H9 (cell line): ENCODE measurements around the gene MYDGF. TPM values are rescaled to one million over a fixed set of nuclear protein-coding genes. Genes with fewer than 3 reads are reported as not detected.

Experiments
- DNase-seq: peaks from one replicate; pipeline ENCODE4 v3.0.0-alpha.2; 2017
- H2AFZ ChIP-seq: one replicate; pipeline ENCODE4 v1.6.1; 2013; ENCODE audit warnings: mild to moderate bottlenecking, low read length, control low read depth, moderate library complexity
- H2AK5ac ChIP-seq: 2 replicates; pipeline ENCODE4 v1.6.1; 2013; ENCODE audit warnings: low read length, control low read depth, mixed read lengths; ENCODE audit not compliant: insufficient read length
- H2BK120ac ChIP-seq: one replicate; pipeline ENCODE4 v1.6.1; 2013; ENCODE audit warnings: low read depth, mild to moderate bottlenecking, low read length, control low read depth, inconsistent platforms; ENCODE audit not compliant: poor library complexity, severe bottlenecking
- H2BK12ac ChIP-seq: 2 replicates; pipeline ENCODE4 v1.6.1; 2013; ENCODE audit warnings: low read length, control low read depth, mixed read lengths, low read depth; ENCODE audit not compliant: insufficient read length
- H2BK15ac ChIP-seq: 2 replicates; pipeline ENCODE4 v1.6.1; 2013; ENCODE audit warnings: low read depth, low read length, control low read depth
- H2BK20ac ChIP-seq: one replicate; pipeline ENCODE4 v1.6.1; 2013; ENCODE audit warnings: low read depth, mild to moderate bottlenecking, low read length, control low read depth, inconsistent platforms; ENCODE audit not compliant: poor library complexity, severe bottlenecking
- H2BK5ac ChIP-seq: 2 replicates; pipeline ENCODE4 v1.6.1; 2013; ENCODE audit warnings: low read length, control low read depth, mixed read lengths; ENCODE audit not compliant: insufficient read length
- H3K14ac ChIP-seq: 2 replicates; pipeline ENCODE4 v1.6.1; 2013; ENCODE audit warnings: low read length, control low read depth; ENCODE audit not compliant: insufficient read depth
- H3K18ac ChIP-seq: 2 replicates; pipeline ENCODE4 v1.6.1; 2013; ENCODE audit warnings: low read depth, mild to moderate bottlenecking, mixed read lengths, low read length, control low read depth; ENCODE audit not compliant: insufficient read length
- H3K23ac ChIP-seq: 2 replicates; pipeline ENCODE4 v1.6.1; 2013; ENCODE audit warnings: low read length, control low read depth, mixed read lengths, low read depth; ENCODE audit not compliant: insufficient read length
- H3K23me2 ChIP-seq: 2 replicates; pipeline ENCODE4 v1.6.1; 2013; ENCODE audit warnings: low read depth, mild to moderate bottlenecking, mixed read lengths, low read length, control low read depth; ENCODE audit not compliant: insufficient read length, poor library complexity, severe bottlenecking
- H3K27ac ChIP-seq: 2 replicates; pipeline ENCODE4 v1.5.1; 2013; ENCODE audit warnings: low read length, control low read depth, mixed read lengths, low read depth; ENCODE audit not compliant: insufficient read length
- H3K27me3 ChIP-seq: 2 replicates; pipeline ENCODE4 v1.6.1; 2013; ENCODE audit warnings: low read length, control low read depth, inconsistent platforms; ENCODE audit not compliant: insufficient read depth
- H3K4ac ChIP-seq: 2 replicates; pipeline ENCODE4 v1.6.1; 2013; ENCODE audit warnings: low read depth, mild to moderate bottlenecking, control low read depth, inconsistent platforms, low read length, moderate library complexity
- H3K4me1 ChIP-seq: 2 replicates; pipeline ENCODE4 v1.6.1; 2013; ENCODE audit warnings: low read length, control low read depth, inconsistent platforms; ENCODE audit not compliant: insufficient read depth
- H3K4me2 ChIP-seq: 2 replicates; pipeline ENCODE4 v1.6.1; 2013; ENCODE audit warnings: low read length, control low read depth, mixed read lengths; ENCODE audit not compliant: insufficient read length, insufficient read depth
- H3K56ac ChIP-seq: 2 replicates; pipeline ENCODE4 v1.6.1; 2013; ENCODE audit warnings: low read depth, mild to moderate bottlenecking, mixed read lengths, low read length, control low read depth; ENCODE audit not compliant: insufficient read length
- H3K79me1 ChIP-seq: 2 replicates; pipeline ENCODE4 v1.6.1; 2013; ENCODE audit warnings: low read depth, mild to moderate bottlenecking, moderate library complexity, low read length, control low read depth, inconsistent platforms; ENCODE audit not compliant: insufficient read depth, poor library complexity, severe bottlenecking
- H3K79me2 ChIP-seq: 2 replicates; pipeline ENCODE4 v1.6.1; 2013; ENCODE audit warnings: low read length, control low read depth, inconsistent platforms; ENCODE audit not compliant: insufficient read depth
- H3K9ac ChIP-seq: 2 replicates; pipeline ENCODE4 v1.6.1; 2013; ENCODE audit warnings: low read length, control low read depth, mixed read lengths; ENCODE audit not compliant: insufficient read length; ENCODE audit errors: extremely low read depth
- H3K9me3 ChIP-seq: one replicate; pipeline ENCODE4 v1.6.1; 2013; ENCODE audit warnings: low read depth, low read length, inconsistent platforms; ENCODE audit not compliant: control insufficient read depth
- H3T11ph ChIP-seq: one replicate; pipeline ENCODE4 v1.6.1; 2013; ENCODE audit warnings: mild to moderate bottlenecking, low read length, control low read depth, inconsistent platforms
- H4K20me1 ChIP-seq: one replicate; pipeline ENCODE4 v1.6.1; 2013; ENCODE audit not compliant: control insufficient read depth, insufficient read length, insufficient read depth
- H4K5ac ChIP-seq: 2 replicates; pipeline ENCODE4 v1.6.1; 2013; ENCODE audit warnings: low read depth, mild to moderate bottlenecking, mixed read lengths, low read length, control low read depth; ENCODE audit not compliant: insufficient read length
- H4K8ac ChIP-seq: replicated peaks from 2 replicates; pipeline ENCODE4 v1.6.1; 2013; ENCODE audit warnings: low read length, control low read depth, mixed read lengths, low read depth; ENCODE audit not compliant: insufficient read length
- H4K91ac ChIP-seq: 2 replicates; pipeline ENCODE4 v1.6.1; 2013; ENCODE audit warnings: low read depth, mild to moderate bottlenecking, moderate library complexity, mixed read lengths, low read length, control low read depth; ENCODE audit not compliant: insufficient read length
- H3K27ac Mint-ChIP-seq, 3 experiments: 2 replicates in 2 of 3; 3 replicates in 1 of 3; pipeline ENCODE4 v1.8.0; 2020 to 2021; ENCODE audit warnings: mixed read lengths in 3 of 3, mild to moderate bottlenecking in 1 of 3, moderate library complexity in 1 of 3
- H3K27me3 Mint-ChIP-seq: 2 replicates; pipeline ENCODE4 v1.8.0; 2021; ENCODE audit warnings: low read depth, mild to moderate bottlenecking, moderate library complexity, mixed read lengths
- H3K36me3 Mint-ChIP-seq, 3 experiments: 2 replicates in 2 of 3; 3 replicates in 1 of 3; pipeline ENCODE4 v1.8.0; 2020 to 2021; ENCODE audit warnings: low read depth in 3 of 3, mixed read lengths in 3 of 3; ENCODE audit not compliant: insufficient read depth in 1 of 3
- H3K4me1 Mint-ChIP-seq, 2 experiments: 2 replicates each; pipeline ENCODE4 v1.8.0; 2020; ENCODE audit warnings: mixed read lengths in 2 of 2
- H3K4me3 Mint-ChIP-seq, 2 experiments: 2 replicates in 1 of 2; 3 replicates in 1 of 2; pipeline ENCODE4 v1.8.0; 2020 to 2021; ENCODE audit warnings: mild to moderate bottlenecking in 2 of 2, mixed read lengths in 2 of 2, moderate library complexity in 1 of 2
- H3K9me3 Mint-ChIP-seq, 2 experiments: 2 replicates in 1 of 2; 3 replicates in 1 of 2; pipeline ENCODE4 v1.8.0; 2020; ENCODE audit warnings: mild to moderate bottlenecking in 2 of 2, mixed read lengths in 2 of 2, moderate library complexity in 1 of 2
- WGBS: extraction: QIAGEN DNeasy Blood & Tissue Kit; methylation state at CpG from one replicate; pipeline ENCODE4 v1.1.7; 2013; ENCODE audit warnings: missing lambda C conversion rate, low lambda C conversion rate, mixed read lengths; ENCODE audit not compliant: insufficient read length; ENCODE audit errors: extremely low coverage; 5-methylcytosine and 5-hydroxymethylcytosine counted together
- total RNA-seq: library from RNA; stranded (reverse); gene quantifications from 2 replicates; pipeline ENCODE4 v1.2.1, GENCODE V29; 2021
- TF ChIP-seq, protein P1 (sequence below): fragments of 200-600 bp; sonication (generic); conservative IDR thresholded peaks from 3 replicates; pipeline ENCODE4 v1.8.0; 2021; ENCODE audit warnings: antibody characterized with exemption, mild to moderate bottlenecking

The MYDGF gene
- total RNA-seq, 1 experiment from 2014 or later, result 43.4 TPM

DNA sequence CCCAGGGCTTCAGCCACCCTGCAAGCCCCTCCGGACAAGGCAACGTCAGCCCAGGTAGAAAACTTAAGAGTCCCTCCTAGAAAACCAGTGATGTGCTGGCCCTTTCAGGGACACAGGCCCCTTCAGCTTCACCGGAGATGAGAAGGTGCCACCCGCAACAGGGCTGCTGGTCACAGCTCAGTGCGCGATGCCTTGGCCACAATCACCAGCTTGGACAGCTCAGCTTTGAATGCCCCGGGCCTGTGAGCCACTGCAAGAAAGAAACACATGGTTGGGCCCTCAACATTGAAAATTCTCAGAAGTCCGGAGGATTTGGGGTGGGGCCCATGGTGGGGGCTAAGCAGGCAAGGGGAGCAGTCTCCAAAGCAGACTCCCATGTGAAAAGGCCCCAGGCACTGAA lies 12.3 kb downstream of the MYDGF start:
- Histone ChIP-seq H4K20me1 (no peaks in the 10 kb centered on the region), H3K4me1 (no peaks in the 10 kb centered on the region), H3K79me2 (no peaks in the 10 kb centered on the region), H3K56ac (no peak overlapping the region), H3K9me3 (no peaks in the 10 kb centered on the region), H3T11ph (no peak overlapping the region), H3K27me3 (no peaks in the 10 kb centered on the region), H3K27ac (no peak overlapping the region), H2BK12ac (no peak overlapping the region), H3K79me1 (no peaks in the 10 kb centered on the region), H2BK15ac (no peak overlapping the region), H2BK5ac (no peak overlapping the region), H3K4me2 (no peak overlapping the region), H4K5ac (no peak overlapping the region), H2BK120ac (no peak overlapping the region), H4K91ac (no peak overlapping the region), H2AFZ (no peak overlapping the region), H3K9ac (no peak overlapping the region), H3K4ac (no peak overlapping the region), H2AK5ac (no peak overlapping the region), H3K23me2 (no peaks in the 10 kb centered on the region), H3K23ac (no peak overlapping the region), H4K8ac (no peak overlapping the region), H2BK20ac (no peak overlapping the region), H3K18ac (no peak overlapping the region), H3K14ac (no peak overlapping the region)
- H3K27ac Mint-ChIP-seq, result no peak overlapping the region
- peaks cover 11 to 39% (median 21%) of the 10 kb centered on the region in 3 experiments; a peak in 6 of 7 replicates for H3K36me3 Mint-ChIP-seq
- no peak for DNase-seq
- peaks cover 0 to 5% of the 10 kb centered on the region in 2 experiments; a peak in 2 of 4 replicates for H3K4me1 Mint-ChIP-seq
- H3K9me3 Mint-ChIP-seq, result no peaks in the 10 kb centered on the region
- no peak overlapping the region for H3K4me3 Mint-ChIP-seq
- no peaks in the 10 kb centered on the region for H3K27me3 Mint-ChIP-seq
- no CpG with 5 or more reads among the region's 8 CpGs for WGBS
- TF ChIP-seq, protein P1, sequence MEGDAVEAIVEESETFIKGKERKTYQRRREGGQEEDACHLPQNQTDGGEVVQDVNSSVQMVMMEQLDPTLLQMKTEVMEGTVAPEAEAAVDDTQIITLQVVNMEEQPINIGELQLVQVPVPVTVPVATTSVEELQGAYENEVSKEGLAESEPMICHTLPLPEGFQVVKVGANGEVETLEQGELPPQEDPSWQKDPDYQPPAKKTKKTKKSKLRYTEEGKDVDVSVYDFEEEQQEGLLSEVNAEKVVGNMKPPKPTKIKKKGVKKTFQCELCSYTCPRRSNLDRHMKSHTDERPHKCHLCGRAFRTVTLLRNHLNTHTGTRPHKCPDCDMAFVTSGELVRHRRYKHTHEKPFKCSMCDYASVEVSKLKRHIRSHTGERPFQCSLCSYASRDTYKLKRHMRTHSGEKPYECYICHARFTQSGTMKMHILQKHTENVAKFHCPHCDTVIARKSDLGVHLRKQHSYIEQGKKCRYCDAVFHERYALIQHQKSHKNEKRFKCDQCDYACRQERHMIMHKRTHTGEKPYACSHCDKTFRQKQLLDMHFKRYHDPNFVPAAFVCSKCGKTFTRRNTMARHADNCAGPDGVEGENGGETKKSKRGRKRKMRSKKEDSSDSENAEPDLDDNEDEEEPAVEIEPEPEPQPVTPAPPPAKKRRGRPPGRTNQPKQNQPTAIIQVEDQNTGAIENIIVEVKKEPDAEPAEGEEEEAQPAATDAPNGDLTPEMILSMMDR, result no peak
